Body of pancreas (tissue), 4 donors: ENCODE data around the gene SLC35F3. TPM values are rescaled to one million over a fixed set of nuclear protein-coding genes. Genes with fewer than 3 reads are reported as not detected.

Experiments used
- ATAC-seq: fragments of 150-250 bp; one replicate; pipeline ENCODE4 v1.9.1; 2016
- DNase-seq, 4 donors: peaks; one replicate each; pipeline ENCODE4 v3.0.0-alpha.2; 2019
- H3K27ac ChIP-seq, 4 donors: fragments of 200-600 bp; sonication (generic); 1 replicate in 3 of 4; 2 replicates in 1 of 4; pipeline versions ENCODE4 v1.5.1 to v1.6.1; 2016 to 2019; ENCODE audit warnings: mild to moderate bottlenecking in 1 of 4, mixed read lengths in 1 of 4, moderate library complexity in 1 of 4
- H3K27me3 ChIP-seq, 2 donors: fragments of 200-600 bp; sonication (generic); one replicate each; pipeline ENCODE4 v1.6.0; 2016; ENCODE audit warnings: mild to moderate bottlenecking in 1 of 2
- H3K36me3 ChIP-seq, 2 donors: fragments of 200-600 bp; sonication (generic); replicated peaks in 1 of 2; 2 replicates each; pipeline ENCODE4 v1.5.1; 2016; ENCODE audit warnings: low read depth in 2 of 2; ENCODE audit not compliant: insufficient read depth in 1 of 2
- H3K4me1 ChIP-seq: fragments of 200-600 bp; sonication (generic); one replicate; pipeline ENCODE4 v1.6.0; 2016
- H3K4me3 ChIP-seq, 2 donors: fragments of 200-600 bp; sonication (generic); 1 replicate in 1 of 2; 2 replicates in 1 of 2; pipeline ENCODE4 v1.5.1; 2016 to 2019
- H3K9me3 ChIP-seq, 3 donors: fragments of 200-600 bp; sonication (generic); 1 replicate in 2 of 3; 2 replicates in 1 of 3; pipeline ENCODE4 v1.5.1; 2016
- POLR2A ChIP-seq, 3 donors: fragments of 450-650 bp; IDR thresholded peaks; one replicate each; pipeline ENCODE4 v1.6.1; 2016; ENCODE audit warnings: antibody characterized with exemption in 3 of 3, mild to moderate bottlenecking in 2 of 3
- WGBS, 2 donors: methylation state at CpG; one replicate each; pipeline ENCODE4 v1.1.5; 2017; 5-methylcytosine and 5-hydroxymethylcytosine counted together
- intact Hi-C: fragments of 100-400 bp; cut with DNase I; formaldehyde crosslinking; loops from one replicate; pipeline ENCODE4 v1.15.1; 2023
- total RNA-seq, 2 donors: library from RNA; depleted of rRNA; stranded (reverse); fragments of >200 nt; gene quantifications; one replicate each; pipeline ENCODE4 v1.1.0, GENCODE V29; 2016
- TF ChIP-seq, protein P1 (sequence below), 7 experiments: fragments of 450-650 bp in 4 of 7; fragments of 200-600 bp in 3 of 7; sonication (generic) in 3 of 7; IDR thresholded peaks; one replicate each; pipeline ENCODE4 v1.5.1; 2016 to 2019; ENCODE audit warnings: antibody characterized with exemption in 7 of 7

Gene SLC35F3
- total RNA-seq, 2 donors from 2014 or later: 0.99 to 11.7 TPM

GRCh38 chr1:234250747-234251146, 346.3 kb downstream of the SLC35F3 start:
- ATAC-seq: no peak
- Histone ChIP-seq H3K27me3 (no peaks in the 10 kb centered on the region), H3K36me3 (no peaks in the 10 kb centered on the region), H3K4me1 (peaks cover 6% of the 10 kb centered on the region), H3K27ac (no peak overlapping the region), H3K4me3 (no peak overlapping the region), H3K9me3 (no peaks in the 10 kb centered on the region)
- intact Hi-C loops: no loop called here
- TF ChIP-seq POLR2A (IDR thresholded peaks at IDR 0.05): no peak
- TF ChIP-seq, protein P1, sequence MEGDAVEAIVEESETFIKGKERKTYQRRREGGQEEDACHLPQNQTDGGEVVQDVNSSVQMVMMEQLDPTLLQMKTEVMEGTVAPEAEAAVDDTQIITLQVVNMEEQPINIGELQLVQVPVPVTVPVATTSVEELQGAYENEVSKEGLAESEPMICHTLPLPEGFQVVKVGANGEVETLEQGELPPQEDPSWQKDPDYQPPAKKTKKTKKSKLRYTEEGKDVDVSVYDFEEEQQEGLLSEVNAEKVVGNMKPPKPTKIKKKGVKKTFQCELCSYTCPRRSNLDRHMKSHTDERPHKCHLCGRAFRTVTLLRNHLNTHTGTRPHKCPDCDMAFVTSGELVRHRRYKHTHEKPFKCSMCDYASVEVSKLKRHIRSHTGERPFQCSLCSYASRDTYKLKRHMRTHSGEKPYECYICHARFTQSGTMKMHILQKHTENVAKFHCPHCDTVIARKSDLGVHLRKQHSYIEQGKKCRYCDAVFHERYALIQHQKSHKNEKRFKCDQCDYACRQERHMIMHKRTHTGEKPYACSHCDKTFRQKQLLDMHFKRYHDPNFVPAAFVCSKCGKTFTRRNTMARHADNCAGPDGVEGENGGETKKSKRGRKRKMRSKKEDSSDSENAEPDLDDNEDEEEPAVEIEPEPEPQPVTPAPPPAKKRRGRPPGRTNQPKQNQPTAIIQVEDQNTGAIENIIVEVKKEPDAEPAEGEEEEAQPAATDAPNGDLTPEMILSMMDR (IDR thresholded peaks at IDR 0.05): no peak
- 86 to 88% methylated on average over 1 of the region's 1 CpG for WGBS, 2 donors
- DNase-seq: no peak

DNA sequence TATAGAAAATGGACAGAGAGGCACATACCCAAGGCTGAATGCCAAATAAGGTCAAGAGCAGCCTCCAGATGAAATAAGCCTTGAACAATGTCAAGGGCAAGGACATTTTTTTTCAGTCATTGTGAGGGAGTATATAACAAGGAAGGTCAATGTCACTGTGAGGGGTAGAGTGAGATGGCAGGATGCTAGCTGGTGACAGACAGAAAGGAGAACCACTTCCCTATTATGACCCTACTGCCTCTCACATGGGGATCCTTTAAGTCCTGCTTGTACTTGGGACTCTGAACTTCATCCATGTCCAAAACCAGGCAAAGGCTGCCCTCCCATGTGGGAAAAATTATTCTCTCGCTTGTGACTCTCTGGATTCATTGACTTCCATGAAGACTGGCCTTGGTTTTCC, 349.3 kb downstream of the SLC35F3 start:
- no peak for TF ChIP-seq POLR2A (IDR thresholded peaks at IDR 0.05)
- TF ChIP-seq, protein P1 (IDR thresholded peaks at IDR 0.05): no peak
- ATAC-seq (no peak), DNase-seq (no peak)
- H3K36me3 ChIP-seq: no peaks in the 10 kb centered on the region
- WGBS, 2 donors: 85 to 94% methylated on average over 1 of the region's 1 CpG
- H3K4me3 ChIP-seq: no peak overlapping the region
- peaks cover 6% of the 10 kb centered on the region for H3K4me1 ChIP-seq
- no peaks in the 10 kb centered on the region for H3K9me3 ChIP-seq
- H3K27me3 ChIP-seq: no peaks in the 10 kb centered on the region
- intact Hi-C loops: no loop called here
- no peak overlapping the region for H3K27ac ChIP-seq

- intact Hi-C loops: no loop called here
- Histone ChIP-seq H3K9me3 (no peaks in the 10 kb centered on the region), H3K36me3 (no peaks in the 10 kb centered on the region), H3K27me3 (no peaks in the 10 kb centered on the region), H3K27ac (no peak overlapping the region), H3K4me3 (no peak overlapping the region), H3K4me1 (peaks cover 14% of the 10 kb centered on the region)
- TF ChIP-seq, protein P1 (IDR thresholded peaks at IDR 0.05): no peak
- TF ChIP-seq POLR2A (IDR thresholded peaks at IDR 0.05): no peak
- WGBS, 2 donors: 74 to 77% methylated on average over 2 of the region's 2 CpGs
- DNase-seq (no peak), ATAC-seq (no peak)
Measured at GRCh38 chr1:234256359-234256758, 351.9 kb downstream of the SLC35F3 start.

DNA sequence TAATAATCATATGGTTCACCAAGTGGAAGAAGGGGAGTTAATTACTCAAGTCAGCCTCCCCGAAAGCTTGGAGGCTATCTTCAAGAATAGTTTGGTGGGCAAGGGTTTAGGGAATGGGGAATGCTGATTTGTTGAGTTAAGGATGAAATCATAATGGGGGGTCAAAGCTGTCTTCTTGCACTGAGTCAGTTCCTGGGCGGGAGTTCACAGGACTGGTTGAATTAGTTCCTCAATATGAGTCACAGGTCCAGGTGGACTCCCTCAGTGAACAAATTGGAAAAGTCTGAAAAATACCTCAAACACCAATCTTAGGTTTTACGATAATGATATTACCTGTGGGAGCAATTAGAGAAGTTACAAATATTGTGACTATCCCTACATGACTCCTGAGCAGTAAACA, 353.6 kb downstream of the SLC35F3 start:
- Histone ChIP-seq H3K4me1 (peaks cover 31% of the 10 kb centered on the region), H3K4me3 (no peak overlapping the region), H3K27ac (no peak overlapping the region), H3K36me3 (no peaks in the 10 kb centered on the region), H3K9me3 (no peaks in the 10 kb centered on the region), H3K27me3 (no peaks in the 10 kb centered on the region)
- TF ChIP-seq, protein P1 (IDR thresholded peaks at IDR 0.05): no peak
- TF ChIP-seq POLR2A (IDR thresholded peaks at IDR 0.05): no peak
- DNase-seq: no peak
- ATAC-seq: no peak
- intact Hi-C loops: no loop called here
- 91 to 93% methylated on average over 3 of the region's 3 CpGs for WGBS, 2 donors

GRCh38 chr1:234260578-234260977, 356.1 kb downstream of the SLC35F3 start:
- DNase-seq (no peak), ATAC-seq (no peak)
- Histone ChIP-seq H3K27ac (peak overlapping the region in 1 of 4 donors; percentile 63), H3K4me3 (no peak overlapping the region), H3K36me3 (no peaks in the 10 kb centered on the region), H3K4me1 (peaks cover 32% of the 10 kb centered on the region), H3K9me3 (no peaks in the 10 kb centered on the region), H3K27me3 (no peaks in the 10 kb centered on the region)
- TF ChIP-seq, protein P1 (IDR thresholded peaks at IDR 0.05): no peak
- intact Hi-C loops: no loop called here
- WGBS, 2 donors: 61 to 85% methylated on average over 7 of the region's 7 CpGs
